ENCODE data around the gene MMP24OS. TPM values are rescaled to one million over a fixed set of nuclear protein-coding genes. Genes with fewer than 3 reads are reported as not detected.

MMP24OS gene
- polyA plus RNA-seq, 4 donors = 29.3 to 53.2 (median 41.5) TPM

GRCh38 chr20:35293303-35294292 is 15.7 kb upstream of the MMP24OS start:
- no peak for DNase-seq (ENCODE audit: low read depth in 4 of 4, low spot score in 3 of 4)

DNA sequence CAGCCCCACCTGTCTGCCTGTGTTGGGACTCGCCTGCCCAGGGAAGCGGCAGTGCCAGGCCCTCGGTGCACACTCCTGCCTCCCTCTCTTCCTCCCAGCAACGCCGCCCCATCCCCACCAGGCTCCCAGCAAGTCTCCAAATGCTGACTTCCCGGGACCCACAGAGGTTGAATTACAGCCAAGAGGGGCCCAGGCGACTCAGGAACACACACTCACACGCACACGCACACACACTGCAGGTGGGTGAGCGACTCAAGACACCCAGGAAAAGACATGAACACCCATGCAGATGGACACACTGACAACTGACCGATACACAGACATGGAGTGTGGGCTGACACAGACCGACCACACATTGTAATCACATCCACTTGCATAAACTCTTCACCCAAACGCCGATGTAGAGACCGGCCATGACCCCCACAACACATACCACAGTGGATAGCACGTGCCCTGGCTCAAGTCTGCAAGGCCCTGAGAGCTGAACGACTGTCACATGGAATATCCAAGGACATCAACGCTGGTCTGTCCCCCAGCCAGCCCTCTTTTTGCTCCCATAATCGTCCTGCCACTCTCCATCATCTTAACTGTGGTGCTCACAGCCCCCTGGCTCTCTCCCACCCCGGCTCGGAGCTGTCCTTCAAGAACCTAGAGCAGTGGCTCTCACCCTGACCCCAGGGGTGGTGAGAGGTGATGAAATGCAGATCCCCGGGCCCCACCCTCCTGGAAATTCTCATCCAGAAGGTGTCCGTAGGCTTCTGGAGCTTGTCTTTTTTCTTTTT is 14.8 kb upstream of the MMP24OS start:
- DNase-seq (ENCODE audit: low read depth in 4 of 4, low spot score in 3 of 4) = no peak

GRCh38 chr20:35291654-35292503 is 14.0 kb upstream of the MMP24OS start, which contains the start of gene FAM83C:
Gene FAM83C, minus strand, starts transcription at chr20:35292425. Its CDS starts 121 bp downstream, at chr20:35292304.
- no peak for DNase-seq (ENCODE audit: low read depth in 4 of 4, low spot score in 3 of 4)

GRCh38 chr20:35290887-35291417 is 13.0 kb upstream of the MMP24OS start:
- DNase-seq (ENCODE audit: low read depth in 4 of 4, low spot score in 3 of 4) = no peak

- no peak for DNase-seq (ENCODE audit: low read depth in 4 of 4, low spot score in 3 of 4)
Measured at GRCh38 chr20:35290186-35290886, 12.4 kb upstream of the MMP24OS start.

DNA sequence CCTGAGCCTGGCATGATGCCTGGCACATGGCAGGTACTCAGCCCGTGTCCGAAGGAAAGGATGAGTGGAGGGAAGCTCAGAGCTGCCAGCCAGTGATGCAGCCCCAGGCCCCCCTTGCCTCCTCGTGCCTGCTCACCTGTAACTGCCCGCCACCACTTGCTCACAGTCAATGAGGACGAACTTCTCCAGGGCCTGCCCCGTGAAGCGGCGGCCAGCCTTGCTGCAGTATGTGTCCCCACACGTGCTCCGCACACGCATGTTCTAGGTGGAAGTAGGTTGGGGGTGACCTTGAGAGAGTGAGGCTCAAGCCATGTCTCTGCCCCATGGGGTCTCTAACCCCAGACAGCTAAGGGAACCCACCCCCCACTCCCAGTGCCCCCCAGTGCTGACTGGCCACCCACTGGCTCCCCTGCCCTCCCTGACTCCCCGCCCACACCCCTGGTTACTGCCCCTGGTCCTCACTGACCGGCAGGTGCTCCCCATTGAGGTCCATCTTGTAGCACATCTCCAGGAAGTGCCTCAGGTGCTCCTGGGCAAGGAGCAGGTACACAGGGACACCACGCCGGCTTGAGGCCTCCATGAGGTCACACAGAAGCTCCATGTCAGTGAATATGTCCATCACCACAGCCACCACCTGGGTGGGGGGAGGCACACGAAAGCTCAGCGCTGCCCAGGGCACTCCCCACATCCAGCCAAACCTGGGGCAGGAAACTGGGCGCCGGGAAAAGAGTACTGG is 10.6 kb upstream of the MMP24OS start:
- DNase-seq (ENCODE audit: low read depth in 4 of 4, low spot score in 3 of 4) = no peak

- DNase-seq (ENCODE audit: low read depth in 4 of 4, low spot score in 3 of 4) = no peak
Measured at GRCh38 chr20:35287509-35288324, 9.8 kb upstream of the MMP24OS start.

DNA sequence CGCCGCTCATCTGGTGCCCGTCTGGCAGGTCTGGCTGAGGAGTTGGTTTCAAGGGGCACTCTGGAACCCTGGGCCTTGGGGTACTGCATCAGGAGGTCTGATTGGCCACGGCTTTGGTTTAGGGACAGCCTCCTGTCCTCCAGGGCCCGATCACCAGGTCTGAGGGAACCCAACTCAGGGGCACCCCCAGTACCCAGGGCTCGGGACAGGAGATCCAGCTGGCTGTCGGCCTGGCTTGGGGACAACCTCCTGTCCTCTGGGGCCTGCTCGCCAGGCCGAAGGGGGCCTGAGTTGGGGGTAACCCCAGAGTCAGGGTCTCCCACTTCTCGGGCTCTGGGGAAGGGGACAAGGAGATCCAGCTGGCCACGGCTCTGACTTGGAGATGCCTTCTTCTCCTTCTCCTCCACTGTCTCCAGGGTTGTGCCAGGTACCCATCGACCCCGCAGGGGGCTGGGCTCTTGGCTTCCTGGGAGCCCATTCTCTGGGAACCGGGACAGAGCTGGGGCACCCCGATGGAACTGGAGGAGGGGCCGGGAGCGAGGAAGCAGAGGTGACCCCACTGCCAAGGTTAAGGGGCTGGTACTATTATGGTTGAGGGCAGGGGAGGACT is 9.1 kb upstream of the MMP24OS start:
- DNase-seq (ENCODE audit: low read depth in 4 of 4, low spot score in 3 of 4) = no peak

DNA sequence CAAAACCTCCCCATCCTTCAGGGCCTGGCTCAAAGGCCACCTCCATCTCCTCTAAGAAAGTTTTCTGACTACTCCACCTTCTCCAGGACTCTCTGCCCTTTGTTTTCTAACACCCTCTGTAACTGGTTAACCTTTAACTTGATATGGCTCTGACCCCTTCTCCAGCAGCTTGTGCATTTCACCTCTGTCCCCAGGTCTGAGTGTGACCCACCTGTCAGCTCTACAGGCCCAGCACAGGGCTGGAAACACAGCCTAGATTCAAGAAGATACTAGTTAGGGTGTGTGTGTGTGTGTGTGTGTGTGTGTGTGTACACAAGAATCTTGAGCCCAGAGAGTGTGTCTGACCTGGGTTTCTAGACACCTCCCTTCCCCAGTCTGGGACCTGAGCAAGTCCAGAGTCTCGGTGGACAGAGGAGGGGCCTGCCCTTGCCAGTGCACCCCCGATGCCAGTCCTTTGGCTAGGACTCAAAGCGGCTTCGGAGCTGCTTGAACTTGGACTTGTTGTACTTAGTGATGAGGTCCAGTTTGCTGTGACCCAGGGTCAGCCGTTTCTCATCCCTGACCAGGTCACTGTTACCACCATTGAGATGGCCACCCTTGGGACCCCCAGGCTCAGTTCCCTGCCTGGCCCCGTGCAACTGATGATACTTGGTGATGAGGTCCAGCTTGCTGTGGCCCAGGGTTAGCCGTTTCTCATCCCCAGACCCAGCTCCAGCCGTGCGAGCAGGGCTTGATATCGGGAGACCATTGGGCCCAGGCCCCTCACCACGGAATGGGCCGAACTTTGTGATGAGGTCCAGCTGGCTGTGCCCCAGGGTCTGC is 8.4 kb upstream of the MMP24OS start:
- DNase-seq (ENCODE audit: low read depth in 4 of 4, low spot score in 3 of 4) = no peak

GRCh38 chr20:35285806-35286076 is 7.8 kb upstream of the MMP24OS start:
- no peak for DNase-seq (ENCODE audit: low read depth in 4 of 4, low spot score in 3 of 4)

- DNase-seq (ENCODE audit: low read depth in 4 of 4, low spot score in 3 of 4) = no peak
Measured at GRCh38 chr20:35284992-35285805, 7.3 kb upstream of the MMP24OS start.

DNA sequence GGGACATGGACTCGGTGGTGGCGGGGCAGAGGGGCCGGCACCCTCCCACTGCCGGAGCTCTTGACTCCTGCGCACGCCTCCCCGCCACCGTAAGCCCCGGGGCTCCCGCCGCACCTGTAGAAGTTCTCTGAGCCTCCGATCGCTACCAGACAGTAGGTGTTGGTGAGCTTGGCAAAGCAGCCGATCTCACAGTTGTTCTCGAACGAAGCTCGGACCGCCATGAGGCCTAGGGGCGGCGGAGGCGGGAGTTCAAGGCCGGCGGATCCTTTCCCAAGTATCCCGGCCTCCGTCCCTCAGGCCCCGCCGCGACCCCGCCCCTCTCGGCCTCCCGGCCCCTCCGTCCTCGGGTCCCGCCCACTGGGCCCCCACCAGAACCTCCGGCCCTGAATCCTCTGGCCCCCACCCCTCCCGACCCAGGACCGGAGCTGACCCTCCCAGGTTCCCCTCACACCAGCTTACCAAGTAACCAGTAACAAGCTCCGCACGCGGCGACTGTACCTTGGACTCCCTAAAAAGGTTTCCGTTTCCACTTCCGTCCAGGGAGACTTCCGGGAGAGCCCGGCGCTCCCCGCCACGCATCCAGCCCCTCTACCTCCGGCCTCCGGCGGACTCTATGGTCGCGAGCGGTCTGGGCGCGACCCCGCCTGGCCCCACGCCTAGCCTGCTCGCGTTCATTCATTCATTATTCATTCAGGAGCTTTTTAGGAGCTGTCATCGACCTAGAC is 6.5 kb upstream of the MMP24OS start, which contains the start of gene EIF6:
Gene EIF6 (minus strand): TSS at position 506 of the 725 bp plus-strand sequence. CDS start 285 bp downstream, at position 221.
- DNase-seq (ENCODE audit: low read depth in 4 of 4, low spot score in 3 of 4) = peak; percentile 69 to 79 (median 74)

DNA sequence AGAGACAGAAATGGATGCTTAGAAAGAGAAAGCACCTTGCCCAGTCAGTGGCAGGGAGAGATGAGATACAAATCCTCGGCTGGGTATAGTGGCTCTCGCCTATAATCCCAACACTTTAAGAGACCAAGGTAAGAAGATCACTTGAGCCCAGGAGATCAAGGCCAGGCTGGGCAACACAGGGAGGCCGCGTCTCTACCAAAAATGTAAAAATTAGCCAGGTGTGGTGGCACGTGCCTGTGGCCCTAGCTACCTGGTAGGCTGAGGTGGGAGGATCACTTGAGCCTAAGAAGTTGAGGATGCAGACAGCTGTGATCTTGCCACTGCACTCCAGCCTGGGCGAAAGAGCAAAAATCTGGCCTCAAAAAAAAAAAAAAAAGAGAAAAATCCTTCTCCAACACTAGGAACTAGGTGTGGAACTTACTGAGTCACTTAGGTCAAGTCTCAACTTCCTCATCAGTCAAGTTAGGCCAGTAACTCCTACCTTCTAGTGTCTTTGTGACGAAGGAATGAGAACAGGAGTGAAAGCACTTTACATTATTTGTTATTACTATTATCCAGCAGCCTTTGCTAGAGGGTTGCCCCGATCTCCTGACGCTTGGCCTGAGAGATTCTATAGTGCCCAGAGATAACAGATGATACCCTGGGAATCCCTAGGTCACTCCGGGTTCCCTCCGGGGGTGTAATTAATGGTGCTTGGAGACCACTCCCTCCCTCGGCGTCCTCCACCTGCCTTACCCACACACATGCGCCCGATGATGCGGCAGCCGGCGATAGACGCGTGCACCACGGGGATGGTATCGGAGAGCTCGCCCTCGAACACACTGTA is 5.7 kb upstream of the MMP24OS start:
- DNase-seq (ENCODE audit: low read depth in 4 of 4, low spot score in 3 of 4) = no peak

DNA sequence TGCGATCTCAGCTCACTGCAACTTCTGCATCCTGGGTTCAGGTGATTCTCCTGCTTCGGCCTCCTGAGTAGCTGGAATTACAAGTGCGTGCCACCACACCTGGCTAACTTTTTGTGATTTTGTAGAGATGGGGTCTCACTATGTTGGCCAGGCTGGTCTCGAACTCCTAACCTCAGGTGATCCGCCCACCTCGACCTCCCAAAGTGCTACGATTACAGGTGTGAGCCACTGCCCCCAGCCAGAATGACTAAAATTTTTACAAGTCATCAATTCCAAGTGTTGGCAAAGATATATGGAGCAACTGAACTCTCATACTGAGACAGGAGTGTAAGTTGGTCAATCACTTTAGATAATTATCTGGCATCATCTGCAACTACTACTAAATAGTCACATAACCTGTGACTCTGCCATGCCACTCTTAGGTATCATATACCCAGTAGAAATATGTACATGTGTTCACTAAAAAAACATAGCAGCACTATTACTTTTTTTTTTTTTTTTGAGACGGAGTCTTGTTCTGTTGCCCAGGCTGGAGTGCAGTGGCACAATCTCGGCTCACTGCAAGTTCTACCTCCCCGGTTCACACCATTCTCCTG is 3.7 kb upstream of the MMP24OS start:
- no peak for DNase-seq (ENCODE audit: low read depth in 4 of 4, low spot score in 3 of 4)

Data from right renal pelvis (tissue), 4 donors.